DMS53 (cell line): ENCODE data around the gene MPST.
A peak's percentile ranks its signal among the peaks of the same experiment; 100 is the strongest.

Experiments used
- DNase-seq: peaks from one replicate; lab custom pipeline; 2025; lab: John Stamatoyannopoulos, UW

The MPST gene

DNA sequence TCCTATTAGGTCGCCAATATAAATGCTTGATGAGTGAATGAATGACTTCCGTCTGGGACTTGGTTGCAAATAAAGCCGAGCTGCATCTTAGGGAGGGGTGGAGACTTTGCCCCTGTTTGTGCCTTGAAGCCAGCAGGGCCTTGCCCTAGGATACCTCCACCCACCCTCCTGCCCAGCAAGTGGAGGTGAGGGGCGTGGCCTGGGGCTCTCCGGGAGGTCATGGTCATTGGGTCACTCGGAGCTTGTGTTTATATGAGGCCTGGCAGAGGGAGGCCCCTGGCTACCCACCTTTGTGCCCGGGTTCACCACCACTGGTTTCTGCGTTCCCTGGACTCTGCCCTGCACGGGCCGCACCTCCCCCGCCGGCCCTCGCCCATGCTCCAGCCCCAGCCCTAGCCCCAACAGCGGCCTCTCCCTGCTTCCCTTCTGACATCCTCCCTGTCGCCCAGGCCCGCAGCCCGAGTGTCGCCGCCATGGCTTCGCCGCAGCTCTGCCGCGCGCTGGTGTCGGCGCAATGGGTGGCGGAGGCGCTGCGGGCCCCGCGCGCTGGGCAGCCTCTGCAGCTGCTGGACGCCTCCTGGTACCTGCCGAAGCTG lies 4.3 kb downstream of the MPST start:
- DNase-seq, result no peak

DNA sequence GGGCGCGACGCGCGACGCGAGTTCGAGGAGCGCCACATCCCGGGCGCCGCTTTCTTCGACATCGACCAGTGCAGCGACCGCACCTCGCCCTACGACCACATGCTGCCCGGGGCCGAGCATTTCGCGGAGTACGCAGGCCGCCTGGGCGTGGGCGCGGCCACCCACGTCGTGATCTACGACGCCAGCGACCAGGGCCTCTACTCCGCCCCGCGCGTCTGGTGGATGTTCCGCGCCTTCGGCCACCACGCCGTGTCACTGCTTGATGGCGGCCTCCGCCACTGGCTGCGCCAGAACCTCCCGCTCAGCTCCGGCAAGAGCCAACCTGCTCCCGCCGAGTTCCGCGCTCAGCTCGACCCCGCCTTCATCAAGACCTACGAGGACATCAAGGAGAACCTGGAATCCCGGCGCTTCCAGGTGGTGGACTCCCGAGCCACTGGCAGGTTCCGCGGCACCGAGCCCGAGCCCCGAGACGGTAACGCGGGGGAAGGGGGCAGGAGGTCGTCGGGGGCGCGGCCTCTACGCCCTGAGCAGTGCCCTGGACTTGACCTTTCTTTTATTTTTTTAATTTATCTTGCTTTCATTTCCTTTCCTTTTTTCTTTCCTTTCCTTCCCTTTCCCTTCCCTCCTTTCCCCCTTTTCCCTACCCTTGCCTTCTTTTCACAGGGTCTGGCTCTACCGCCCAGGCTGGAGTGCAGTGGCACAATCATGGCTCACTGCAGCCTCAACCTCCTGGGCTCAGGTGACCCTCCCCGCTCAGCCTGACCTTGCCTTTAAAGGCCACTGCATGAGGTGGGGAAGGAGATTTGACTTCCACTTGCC lies 5.0 kb downstream of the MPST start:
- DNase-seq, result no peak

DNA sequence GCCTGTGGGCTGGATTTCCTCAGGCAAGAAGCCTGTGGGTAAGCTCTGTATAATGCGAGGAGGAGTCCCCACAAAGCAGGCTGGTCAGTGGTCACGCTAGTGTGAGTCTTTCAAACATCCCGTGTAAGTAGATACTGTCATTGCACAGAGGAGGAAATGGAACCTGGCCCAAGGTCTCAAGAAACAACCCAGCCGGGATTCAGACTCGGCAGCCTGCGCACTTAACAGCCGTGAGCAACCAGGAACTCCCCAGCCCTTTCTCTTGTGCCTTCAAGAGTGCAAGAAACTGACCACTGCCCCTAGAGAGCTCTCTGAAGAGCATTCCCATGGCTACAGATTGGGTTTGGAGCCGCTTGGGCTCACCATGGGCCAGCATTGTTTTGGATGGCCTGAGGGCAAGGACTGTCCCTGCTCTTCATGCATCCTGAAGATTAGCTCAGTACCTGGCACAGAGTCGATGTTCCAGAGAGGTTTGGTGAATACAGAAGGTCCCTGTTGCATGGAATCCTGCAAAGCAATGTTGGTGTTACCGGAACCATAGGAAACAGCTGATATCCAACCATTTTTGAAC lies 6.0 kb downstream of the MPST start:
- DNase-seq, result no peak

DNA sequence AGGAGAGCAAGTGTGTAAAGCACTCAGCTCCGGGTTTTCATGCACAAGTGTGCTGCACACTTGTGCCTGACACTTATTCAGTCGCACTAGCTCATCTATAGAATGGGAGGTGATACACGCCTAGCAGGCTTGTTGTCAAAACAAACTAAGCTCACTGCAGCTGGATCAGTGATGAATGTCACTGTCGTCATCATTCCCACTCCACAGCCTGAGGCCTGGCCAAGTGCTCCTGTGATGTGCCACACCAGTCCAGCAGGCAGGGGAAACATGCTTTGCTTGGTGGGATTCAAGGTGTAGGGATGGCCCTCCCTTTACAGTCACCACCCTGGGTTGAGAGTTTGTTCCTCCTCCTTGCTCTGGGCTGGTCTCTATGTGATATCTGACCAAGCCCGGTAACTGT lies 6.8 kb downstream of the MPST start:
- no peak for DNase-seq

DNA sequence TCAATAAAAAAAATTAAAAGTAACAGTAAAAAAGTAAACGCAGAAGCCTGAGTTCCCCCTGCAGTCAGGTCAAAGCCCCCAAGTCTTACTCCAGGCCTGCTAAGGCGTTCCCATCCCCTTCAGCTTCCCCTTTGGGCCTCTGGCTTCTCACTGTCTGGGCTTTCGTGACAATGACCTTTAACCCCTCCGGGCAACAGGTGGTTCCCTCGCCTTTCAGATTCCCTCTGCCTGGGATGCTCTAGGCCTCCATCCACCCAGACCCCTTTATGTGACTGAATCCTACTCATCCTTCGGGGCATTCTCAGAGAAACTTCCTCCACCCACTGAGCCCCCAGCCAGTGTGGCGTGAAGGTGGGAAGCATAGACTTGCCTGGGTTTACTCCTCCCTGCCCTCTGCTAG lies 8.0 kb downstream of the MPST start:
- DNase-seq, result no peak

DNA sequence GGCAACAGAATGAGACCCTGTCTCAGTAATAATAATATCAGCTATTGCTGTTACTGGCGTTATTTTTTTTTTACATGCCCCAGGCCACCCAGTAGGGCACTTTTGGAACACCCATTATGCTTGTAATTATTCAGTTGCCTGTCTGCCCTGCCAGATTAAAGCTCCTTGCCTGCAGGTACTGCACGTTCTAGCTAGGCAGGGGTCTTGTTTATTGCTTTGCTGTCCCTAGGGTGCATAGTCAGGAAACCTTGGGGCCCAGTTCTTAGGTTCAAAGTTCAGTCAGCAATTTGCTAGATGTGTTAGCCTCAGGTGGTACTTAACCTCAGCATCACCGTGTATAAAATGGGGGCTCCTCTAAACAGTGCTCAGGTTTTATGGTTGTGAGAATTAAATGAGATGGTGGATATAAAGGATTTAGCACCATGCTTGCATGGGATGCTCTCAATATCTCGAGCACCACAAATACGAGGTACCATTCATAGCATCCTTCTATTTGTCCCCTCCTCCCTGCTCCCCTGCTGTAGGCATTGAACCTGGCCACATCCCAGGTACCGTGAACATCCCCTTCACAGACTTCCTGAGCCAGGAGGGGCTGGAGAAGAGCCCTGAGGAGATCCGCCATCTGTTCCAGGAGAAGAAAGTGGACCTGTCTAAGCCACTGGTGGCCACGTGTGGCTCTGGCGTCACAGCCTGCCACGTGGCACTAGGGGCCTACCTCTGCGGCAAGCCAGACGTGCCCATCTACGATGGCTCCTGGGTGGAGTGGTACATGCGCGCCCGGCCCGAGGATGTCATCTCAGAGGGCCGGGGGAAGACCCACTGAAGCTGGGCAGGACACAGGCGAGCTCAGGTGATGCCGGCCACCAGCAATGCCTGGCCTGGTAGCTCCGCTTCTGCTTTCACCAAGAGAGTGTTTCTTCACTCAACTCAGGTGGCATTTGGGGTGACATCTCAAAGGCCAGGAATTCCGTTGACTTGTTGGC lies 9.4 kb downstream of the MPST start:
- DNase-seq, result no peak

DNA sequence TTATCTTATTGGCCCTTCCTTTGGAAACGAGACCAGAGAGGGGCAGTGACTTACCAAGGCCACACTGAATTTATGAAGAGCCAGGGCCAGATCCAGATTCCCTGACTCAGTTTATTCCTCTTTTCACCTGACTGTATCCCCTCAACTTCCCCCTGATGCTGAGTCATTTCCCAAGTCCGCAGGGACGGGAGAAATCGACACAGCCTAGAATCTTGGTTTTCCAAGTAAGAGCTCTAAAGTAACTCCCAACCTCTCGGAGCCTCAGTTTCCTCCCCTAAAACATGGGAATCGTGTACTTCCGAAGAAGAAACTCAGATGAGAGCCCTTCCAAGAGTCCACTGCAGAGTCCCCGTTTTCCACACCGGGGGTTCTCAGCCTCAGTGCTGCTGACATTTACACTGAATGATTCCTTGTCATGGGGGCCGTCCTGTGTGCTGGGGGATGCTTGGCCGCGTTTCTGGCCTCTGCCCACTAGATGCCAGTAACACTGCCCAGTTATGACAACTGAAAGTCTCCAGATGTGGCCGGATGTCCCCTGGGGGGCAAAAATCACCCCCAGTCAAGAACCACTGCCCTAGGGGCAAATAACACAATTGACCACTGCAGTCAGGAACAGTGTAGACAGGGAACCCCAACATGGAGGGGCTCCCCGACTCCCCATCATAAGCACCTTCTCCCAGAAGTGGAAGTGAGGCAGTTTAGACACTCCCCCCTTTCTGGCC lies 11.2 kb downstream of the MPST start:
- DNase-seq, result no peak

DNA sequence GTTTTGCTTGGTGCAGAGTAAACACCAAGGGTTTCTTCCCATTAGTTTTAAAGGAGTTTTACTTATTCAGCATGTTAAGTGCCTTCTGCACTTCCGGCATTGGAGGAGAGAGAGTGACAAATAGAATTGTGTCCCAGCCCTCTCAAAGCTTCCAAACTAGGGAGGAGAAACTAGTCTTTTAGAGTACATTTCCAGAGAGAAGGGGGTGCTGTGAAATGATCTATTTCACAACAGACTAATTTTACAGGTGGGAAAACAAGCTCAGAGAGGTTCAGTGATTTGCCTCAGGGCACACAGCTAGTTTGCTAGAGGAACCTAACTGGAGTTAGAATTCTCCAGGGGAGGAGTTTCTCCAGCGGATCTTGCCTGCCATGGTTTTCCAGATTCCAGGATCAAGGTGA lies 12.6 kb downstream of the MPST start:
- peak; percentile 3 for DNase-seq

DNA sequence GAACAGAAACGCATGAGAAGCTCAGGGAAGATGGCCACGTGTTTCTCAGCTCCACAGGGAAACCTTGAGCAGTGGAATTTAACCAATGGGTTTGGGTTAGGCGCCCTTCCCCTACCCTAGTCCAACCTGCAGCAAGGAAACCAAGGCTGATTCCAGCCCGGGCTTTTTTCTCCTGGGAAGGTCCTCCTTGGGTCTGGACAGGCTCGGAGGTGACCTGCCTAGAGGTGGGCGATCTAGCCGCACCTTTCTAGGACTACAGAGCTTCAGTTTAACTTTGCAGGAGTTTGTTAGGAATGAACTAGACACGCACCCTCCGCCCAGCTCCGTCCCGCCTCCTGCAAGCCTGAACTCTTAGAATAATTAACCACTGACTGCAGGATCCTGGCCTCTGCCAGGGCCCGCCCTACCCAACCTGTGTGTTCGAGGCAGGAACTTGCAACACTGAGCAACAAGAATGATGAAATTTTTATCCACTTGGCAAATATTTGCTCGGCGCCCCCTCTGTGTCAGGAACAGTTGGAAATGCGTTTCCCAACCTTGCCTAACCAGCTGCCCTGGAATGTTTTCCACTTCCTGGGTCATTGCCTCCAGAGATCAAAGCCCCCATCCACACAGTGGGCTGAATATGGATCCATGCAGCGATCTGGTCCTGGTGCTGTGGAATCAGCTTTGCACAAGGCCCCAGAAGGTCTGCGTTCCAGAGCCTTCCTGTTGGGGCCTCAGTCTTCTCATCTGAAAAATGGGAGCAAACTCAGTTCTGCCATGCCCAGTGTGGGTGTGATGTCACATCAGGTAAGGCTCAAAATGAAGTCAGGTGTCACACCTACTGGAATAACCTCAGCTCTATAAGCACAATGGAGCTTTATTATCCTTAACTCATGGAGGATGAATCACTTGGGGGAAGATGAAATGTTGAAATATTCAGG lies 13.3 kb downstream of the MPST start:
- peak; percentile 32 for DNase-seq

DNA sequence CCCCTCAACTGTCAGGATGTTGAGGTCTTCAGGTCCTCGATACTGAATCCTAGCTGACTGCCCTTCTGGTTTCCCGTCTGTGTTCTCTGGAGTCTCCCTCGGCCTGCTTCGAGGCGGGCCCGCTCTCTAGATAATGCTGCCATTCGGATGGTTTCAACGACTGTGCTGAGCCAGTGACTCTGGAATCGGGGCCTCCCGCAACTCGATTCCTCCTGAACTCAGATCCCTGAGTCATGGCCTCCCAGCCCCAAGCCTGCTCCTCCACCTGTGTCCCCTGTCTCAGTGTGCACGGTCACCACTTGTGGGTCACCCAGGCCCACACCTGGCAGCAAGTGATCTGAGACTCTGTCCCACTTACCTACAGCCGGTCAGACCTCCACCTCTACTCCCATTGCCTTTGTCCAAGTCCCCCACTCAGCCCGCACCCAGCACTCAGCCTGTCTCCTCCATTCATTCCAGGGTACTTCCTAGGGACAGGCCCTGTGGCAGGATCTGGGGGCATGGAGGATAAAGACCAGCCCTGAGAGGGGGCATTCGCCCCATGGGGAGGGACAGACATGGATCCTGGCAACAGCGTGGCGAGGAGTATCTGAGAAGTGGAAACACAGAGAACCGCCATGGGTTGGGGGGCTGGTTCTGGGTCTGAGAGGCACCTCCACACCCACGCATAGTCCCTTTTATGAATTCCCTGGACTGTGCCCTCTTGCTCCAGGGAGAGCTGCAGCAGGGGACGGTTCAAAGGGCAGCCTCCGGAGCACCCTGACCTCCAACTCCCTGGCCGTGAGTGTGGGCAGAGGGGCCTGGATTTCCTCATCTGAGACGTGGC lies 14.3 kb downstream of the MPST start:
- no peak for DNase-seq

DNA sequence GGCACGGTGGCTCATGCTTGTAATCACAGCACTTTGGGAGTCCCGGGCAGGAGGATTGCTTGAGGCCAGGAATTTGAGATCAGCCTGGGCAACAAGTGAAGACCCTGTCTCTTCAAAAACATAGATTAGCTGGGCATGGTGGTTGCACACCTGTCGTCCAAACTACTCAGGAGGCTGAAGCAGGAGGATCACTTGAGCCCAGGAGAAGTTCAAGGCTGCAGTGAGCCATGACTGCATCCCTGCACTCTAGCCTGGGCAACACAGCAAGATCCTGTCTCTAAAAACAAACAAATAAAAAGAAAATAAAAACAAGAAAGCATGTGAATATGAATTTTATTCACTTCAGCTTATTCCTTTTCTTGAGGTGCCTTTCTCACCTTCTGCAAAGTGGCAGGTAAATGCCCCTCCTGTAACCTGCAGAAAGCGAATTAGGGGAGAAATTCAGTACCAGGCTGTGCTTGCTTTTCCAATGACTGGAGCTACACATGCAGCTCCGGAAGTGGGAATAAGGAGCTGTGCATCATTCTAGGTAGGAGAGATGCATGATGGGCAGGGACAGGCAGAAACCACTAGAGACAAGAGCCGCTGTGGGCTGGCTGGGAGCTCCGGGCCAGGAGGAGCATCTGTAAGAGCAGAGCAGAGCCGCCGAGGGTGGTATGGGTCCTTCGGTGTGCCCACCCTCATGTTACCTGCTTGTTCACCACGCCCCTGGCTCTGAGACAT lies 17.3 kb downstream of the MPST start:
- DNase-seq, result no peak

DNA sequence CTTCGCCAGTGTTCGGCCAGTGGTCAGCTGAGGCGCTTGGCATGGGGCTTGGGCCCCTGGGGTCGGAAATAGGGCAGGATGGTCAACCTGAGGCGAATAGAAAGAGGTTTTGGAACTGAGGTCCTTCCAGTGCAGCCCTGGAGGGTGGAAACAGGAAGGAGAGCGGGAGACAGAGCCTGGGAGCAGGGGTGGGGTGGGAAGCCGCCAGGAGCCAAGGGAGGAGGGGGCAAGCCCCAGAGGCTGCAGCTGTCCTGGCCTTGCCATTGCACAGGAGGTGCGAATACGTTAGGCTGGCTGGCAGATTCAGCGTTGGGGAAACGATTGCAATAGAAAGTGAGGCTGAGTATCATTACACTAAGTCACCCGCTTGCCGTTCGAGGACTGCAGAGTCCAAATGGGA lies 18.1 kb downstream of the MPST start:
- no peak for DNase-seq

DNA sequence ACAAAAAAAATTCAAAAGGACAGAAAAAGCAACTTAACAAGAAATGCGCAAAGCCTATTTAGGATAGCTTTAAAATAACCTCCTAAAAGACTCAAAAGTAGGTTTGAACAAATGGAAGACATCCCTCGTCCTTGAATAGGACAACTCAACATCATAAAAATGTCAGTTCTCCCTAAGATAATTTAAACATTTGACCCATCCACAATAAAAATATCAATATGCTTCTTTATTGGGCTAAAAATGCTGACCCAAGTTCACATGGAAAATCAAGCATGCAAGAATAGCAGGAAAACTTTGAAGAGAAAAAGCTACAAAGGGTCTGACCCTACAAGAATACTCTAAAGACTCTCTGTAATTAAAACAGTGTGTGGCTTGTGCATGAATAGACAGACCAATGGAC lies 19.9 kb downstream of the MPST start:
- no peak for DNase-seq

DNA sequence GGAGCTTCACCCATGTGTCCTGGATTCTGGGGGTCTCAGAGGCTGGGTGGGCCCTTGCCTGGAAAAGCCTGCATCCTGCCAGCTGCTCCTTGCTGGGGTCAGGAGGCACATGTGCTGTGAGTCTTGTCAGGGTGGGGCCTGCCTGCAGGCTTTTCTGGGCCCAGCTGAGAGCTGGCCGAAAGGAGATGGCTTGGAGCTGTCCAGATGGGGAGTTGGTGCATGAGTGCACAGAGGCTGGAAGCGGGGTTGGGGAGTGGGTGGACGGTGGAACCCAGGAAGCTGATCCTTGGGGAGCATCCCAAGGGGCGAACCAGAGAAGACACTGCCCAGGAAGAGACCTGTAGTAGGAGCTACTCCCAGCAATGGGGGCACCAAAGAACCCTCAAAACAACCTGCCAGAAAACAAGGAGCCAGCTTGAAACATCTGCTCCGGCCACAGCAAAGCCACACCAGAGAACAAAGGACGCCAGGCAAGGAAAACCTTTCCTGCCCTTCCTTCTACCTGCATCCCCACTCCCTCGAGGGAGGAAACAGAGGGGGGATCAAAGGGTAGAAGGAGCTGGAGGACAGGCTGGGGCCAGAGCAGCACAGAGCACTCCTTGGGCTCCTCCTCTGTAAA lies 23.8 kb downstream of the MPST start:
- DNase-seq, result no peak

DNA sequence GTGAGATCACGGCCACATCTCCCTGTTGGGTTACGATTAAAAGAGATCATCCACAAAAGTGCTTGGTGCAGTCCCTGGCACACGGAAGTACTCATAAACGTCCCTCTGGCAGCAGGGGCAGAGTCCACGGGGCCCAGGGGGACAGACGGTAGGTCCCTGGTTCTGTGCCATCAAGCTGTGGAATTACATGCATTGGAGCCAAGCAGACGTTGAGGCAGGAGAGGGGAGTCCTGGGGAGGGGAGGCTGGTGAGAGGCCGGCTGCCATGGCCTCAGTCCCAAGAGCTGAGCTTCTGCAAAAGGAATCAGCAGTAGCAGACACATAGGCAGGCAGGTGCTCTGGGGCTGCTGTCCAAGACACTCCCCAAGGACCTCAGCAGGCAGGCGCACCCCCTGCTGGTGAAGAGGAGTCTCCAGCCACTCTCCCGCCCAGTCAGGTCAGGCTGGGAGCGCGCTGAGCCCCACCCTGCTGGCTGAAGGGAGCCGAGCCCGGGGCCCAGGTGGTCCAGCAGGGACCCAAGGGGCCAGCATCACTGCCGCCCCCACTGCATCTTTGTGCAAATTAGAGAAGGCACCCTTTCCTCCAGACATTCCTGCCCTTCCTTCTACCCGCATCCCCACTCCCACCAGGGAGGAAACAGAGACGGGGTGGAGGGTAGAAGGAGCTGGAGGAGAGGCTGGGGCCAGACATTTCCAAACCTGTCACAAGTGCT lies 24.4 kb downstream of the MPST start:
- peak; percentile 74 for DNase-seq

DNA sequence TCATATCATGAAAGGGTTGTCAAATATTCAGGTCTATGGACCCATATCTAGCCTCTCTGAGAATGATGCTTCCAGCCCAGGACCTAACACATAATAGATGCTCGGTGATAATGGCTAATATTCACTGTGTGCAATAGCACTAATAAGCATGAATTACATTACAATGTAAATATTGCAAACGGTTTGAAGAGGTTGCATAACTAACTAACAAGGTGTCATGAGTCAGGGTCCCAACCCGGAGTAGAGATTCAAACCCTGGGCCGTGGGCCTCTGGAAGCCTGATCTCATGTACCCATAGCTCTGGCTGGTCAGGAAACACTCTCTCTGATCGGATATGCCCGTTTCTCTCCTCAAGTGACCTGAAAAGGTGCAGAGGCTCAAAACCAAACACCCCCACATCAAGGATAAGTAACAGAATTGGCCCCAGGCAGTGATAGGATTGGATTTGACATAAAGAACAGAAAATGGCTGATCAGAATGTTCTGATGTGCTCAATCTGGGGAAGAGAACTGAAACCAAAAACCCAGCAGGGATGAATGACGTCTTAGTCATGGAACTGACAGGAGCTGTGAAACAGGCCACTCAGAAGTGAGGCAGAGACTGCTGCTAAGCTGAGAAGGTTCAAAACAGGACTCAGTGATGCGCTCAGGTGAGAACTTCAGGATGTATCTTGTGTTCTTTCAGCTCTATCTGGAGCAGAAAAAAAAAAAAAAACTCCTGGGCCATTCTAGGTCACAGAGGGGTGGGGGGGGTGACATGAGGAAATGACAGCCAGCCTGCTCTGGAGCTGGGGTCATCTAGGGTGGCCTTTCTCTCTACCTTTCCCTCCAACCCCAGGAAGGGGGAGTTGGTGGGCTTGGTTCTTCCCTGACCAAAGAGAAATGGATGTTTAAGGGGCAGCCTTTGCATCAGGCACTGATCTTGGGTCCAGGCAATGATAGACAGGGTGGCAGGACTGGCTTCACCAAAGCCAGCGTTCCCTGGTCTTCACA lies 25.4 kb downstream of the MPST start:
- DNase-seq, result peak; percentile 10

DNA sequence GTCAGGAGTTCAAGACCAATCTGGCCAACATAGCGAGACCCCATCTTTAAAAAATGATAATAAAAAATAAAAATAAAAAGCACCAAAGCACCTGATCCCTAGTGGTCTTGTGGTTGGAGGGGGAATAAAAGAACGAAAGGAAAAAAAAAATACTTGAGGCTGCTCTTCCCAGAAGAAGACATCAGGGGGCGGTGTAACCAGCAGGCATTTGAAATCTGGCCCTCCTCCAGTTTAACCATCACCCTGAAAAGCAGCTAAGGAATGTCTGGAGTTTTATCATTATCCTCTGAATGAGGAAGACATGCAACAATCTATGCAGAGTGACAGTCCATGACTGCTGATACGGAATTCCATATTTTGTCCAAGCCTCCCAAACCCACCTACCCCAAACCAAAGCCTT lies 26.4 kb downstream of the MPST start:
- no peak for DNase-seq
